Stimulated activated CD4-positive, alpha-beta T cell treated with anti-CD3 and anti-CD28 coated beads, TNF-alpha, amount 100 ng/mL, for 24 hours (primary cell): ENCODE data around the gene ARCN1.

Experiments used
- DNase-seq, 3 experiments: peaks; one replicate each; pipeline ENCODE4 v3.0.0-alpha.2; 2020; ENCODE audit warnings: low read depth in 3 of 3

ARCN1 gene

GRCh38 chr11:118572061-118572980 is at the start of gene ARCN1:
TSS of gene ARCN1 (plus strand) at chr11:118572409. CDS start at chr11:118572548, 139 bp downstream.
- DNase-seq = peak; percentile 53 to 73 (median 59)

GRCh38 chr11:118522571-118523072 is 49.6 kb upstream of the ARCN1 start:
- no peak for DNase-seq

DNA sequence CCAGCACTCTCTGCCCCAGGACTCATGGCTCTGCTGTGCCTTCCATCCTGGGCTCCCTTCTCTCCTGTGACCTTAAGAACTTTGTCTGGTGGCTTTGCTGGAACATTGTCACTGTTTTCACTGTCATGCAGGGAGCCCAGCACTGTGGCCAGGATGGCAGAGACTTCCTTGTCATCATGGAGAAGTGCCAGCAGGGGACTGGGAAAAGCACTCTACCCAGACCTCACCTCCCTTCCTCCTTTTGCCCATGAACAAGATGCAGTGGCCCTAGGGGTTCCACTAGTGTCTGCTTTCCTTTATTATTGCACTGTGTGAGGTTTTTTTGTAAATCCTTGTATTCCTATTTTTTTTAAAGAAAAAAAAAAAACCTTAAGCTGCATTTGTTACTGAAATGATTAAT is 47.9 kb upstream of the ARCN1 start:
- DNase-seq = no peak

DNA sequence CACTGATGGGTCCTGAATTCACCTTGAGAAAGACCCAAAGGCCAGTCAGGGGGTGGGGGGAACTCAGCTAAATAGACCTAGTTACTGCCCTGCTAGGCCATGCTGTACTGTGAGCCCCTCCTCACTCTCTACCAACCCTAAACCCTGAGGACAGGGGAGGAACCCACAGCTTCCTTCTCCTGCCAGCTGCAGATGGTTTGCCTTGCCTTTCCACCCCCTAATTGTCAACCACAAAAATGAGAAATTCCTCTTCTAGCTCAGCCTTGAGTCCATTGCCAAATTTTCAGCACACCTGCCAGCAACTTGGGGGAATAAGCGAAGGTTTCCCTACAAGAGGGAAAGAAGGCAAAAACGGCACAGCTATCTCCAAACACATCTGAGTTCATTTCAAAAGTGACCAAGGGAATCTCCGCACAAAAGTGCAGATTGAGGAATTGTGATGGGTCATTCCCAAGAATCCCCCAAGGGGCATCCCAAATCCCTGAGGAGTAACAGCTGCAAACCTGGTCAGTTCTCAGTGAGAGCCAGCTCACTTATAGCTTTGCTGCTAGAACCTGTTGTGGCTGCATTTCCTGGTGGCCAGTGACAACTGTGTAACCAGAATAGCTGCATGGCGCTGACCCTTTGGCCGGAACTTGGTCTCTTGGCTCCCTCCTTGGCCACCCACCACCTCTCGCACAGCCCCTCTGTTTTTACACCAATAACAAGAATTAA is 47.3 kb upstream of the ARCN1 start:
- no peak for DNase-seq

DNA sequence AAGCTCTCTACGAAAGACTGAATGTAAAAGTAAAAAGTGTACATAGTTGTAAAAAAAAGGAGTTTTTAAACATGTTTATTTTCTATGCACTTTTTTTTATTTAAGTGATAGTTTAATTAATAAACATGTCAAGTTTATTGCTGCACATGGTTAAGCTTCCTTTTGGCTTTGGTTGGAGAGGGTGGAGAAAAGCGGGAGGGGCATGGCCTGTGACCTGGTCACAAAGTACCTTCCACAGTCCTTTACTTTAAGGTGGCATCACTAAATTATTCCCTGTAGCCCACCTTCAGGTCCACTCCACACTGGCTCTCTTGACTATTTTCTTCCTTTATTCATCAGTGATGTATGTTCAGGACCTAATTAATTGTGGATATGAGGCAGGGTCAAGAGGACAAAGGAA is 45.5 kb upstream of the ARCN1 start:
- DNase-seq = no peak

- no peak for DNase-seq
Measured at GRCh38 chr11:118527109-118527508, 45.1 kb upstream of the ARCN1 start, which contains the start of gene TTC36. TSS of gene TTC36 (plus strand) at chr11:118527474. CDS start at chr11:118527495, 21 bp downstream.

GRCh38 chr11:118528511-118528910 is 43.7 kb upstream of the ARCN1 start:
- DNase-seq = no peak

DNA sequence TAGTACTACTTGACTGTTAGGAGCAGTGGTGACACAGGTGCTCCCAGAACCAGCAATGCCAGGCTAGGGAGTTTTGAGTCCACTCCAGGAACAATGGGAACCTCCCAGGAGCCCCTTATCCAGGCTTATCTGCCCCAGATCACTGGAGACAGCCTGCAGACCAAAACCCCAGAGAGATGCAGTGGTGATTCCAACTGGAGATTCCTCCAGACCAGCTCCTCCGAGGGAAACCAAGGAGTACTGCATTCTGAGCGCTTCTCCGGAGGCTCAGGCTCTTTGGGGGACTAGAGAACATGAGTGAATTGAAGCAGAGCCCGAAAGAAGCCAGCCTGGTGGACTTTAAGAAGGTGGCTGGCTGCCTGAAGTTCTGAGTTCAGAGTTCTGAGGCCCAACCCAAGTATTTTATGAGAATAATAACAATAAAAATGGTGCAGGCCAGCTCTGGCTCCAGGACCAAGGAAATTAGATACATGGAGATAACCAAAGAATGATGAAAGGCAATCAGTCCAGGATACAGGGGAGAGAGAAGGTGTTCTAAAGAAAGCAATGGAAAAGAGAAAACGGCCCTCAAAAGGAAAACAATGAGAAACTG is 42.5 kb upstream of the ARCN1 start:
- DNase-seq = no peak

DNA sequence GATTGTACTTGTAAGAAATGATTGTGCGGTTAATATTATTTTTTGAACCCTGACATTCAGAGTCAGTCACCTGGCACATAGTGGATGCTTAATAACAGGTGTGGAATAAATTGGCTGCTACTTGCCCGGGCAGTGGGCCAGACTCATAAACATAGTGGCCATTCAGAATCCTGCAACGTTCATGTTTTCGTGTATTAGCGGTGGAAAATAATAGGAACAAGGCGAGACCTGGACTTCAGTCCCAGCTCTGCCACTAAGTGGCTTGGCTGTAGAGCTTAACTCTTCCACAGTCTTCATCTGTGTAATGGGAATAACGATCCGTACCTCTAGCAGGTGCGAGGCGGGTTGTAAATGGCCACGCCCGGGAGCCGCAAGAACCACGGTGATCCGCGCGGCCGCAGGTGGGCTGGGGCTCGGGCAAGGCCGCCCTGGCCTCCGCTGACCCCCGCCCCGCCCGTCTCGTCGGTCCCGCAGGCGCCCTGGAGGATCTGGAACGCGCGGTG is 42.0 kb upstream of the ARCN1 start:
- peak in 1 of 3 experiments; percentile 6 for DNase-seq

- DNase-seq = peak; percentile 20 to 78 (median 52)
Measured at GRCh38 chr11:118530683-118531596, 41.3 kb upstream of the ARCN1 start, which contains the start of gene TMEM25. TSS of gene TMEM25 (plus strand) at chr11:118531192. CDS start at chr11:118531802, 610 bp downstream.

DNA sequence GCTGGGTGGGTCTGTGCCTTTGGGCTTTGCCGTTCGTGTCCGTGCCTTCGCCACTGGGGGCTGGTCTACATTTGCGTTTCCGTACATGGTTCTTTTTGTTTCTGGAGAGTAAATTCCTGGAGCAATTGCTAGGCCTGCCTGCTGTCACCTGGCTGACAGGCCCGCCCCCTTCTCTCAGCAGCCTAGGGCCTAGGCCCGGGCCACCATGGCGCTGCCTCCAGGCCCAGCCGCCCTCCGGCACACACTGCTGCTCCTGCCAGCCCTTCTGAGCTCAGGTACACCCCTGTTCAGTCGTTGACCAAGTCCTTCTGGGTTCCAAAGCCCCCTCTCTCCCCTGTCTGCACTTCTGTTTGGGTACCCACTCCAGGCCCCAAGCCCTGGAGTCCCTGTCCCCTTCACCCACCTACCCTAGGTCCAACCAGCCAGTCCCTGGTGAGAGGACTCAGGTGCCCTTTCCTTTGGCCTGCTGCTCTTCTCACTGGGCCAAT is 40.6 kb upstream of the ARCN1 start:
- no peak for DNase-seq

GRCh38 chr11:118532091-118532490 is 40.1 kb upstream of the ARCN1 start:
- DNase-seq = no peak

DNA sequence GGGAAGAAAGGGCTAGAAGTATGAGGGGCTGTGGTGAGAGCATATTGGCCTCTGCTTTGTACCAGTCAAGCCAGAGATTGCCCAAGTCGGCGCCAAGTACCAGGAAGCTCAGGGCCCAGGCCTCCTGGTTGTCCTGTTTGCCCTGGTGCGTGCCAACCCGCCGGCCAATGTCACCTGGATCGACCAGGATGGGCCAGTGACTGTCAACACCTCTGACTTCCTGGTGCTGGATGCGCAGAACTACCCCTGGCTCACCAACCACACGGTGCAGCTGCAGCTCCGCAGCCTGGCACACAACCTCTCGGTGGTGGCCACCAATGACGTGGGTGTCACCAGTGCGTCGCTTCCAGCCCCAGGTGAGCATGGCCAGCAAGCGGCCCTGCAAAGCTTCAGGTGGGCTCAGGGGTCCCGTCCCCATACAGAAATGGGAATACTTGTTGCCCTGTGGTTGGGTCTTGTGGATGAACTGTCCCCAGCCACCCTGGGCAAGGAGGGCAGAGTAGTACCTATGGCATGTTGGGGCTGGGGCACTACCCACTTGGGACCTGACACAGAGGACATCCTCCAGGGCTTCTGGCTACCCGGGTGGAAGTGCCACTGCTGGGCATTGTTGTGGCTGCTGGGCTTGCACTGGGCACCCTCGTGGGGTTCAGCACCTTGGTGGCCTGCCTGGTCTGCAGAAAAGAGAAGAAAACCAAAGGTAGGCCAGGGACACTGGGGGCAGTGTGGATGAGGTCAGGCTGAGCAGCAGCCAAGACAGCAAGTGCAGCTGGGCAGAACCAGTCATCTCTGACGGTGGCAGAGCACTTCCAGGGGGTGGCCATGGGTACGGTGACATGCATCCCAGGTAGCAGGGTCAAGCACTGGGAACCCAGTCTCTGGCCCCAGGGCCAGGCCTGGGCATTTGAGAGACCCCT is 39.1 kb upstream of the ARCN1 start:
- DNase-seq = no peak

- no peak for DNase-seq
Measured at GRCh38 chr11:118533769-118534729, 38.2 kb upstream of the ARCN1 start.

DNA sequence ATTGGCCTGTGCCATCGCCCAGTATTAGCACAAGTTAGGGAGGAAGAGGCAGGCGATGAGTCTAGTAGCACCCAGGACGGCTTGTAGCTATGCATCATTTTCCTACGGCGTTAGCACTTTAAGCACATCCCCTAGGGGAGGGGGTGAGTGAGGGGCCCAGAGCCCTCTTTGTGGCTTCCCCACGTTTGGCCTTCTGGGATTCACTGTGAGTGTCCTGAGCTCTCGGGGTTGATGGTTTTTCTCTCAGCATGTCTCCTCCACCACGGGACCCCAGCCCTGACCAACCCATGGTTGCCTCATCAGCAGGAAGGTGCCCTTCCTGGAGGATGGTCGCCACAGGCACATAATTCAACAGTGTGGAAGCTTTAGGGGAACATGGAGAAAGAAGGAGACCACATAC is 36.9 kb upstream of the ARCN1 start:
- no peak for DNase-seq

DNA sequence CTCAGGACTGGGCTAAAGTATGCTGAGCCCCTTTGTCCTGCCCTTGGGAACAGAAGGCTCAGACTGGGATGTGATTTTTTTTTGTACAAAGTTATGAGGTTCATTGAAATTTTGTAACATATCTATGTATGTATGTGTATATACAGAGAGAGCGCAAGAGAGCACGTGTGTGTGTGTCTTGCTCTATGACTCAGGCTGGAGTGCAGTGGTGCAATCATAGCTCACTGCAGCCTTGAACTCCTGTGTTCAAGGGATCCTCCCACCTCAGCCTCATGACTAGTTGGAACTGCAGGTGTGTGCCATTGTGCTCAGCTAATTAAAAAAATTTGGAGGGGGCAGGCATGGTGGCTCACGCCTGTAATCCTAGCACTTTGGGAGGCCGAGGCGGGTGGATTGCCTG is 35.5 kb upstream of the ARCN1 start:
- no peak for DNase-seq

- no peak for DNase-seq
Measured at GRCh38 chr11:118537409-118537980, 34.7 kb upstream of the ARCN1 start.
